T-helper 1 cell treated with Interleukin-12 subunit alpha and Interleukin-12 subunit beta and Interleukin-4 antibody, amounts not matched to agents 30 μg/mL and 1 μg/mL, for 36 hours (primary cell): ENCODE measurements around the gene GRM7.

Experiments
- H3K27ac Mint-ChIP-seq: one replicate; pipeline ENCODE4 v1.8.0; 2021; ENCODE audit warnings: mild to moderate bottlenecking, mixed read lengths
- H3K27me3 Mint-ChIP-seq: one replicate; pipeline ENCODE4 v1.8.0; 2021; ENCODE audit warnings: low read depth, mixed read lengths
- H3K36me3 Mint-ChIP-seq: one replicate; pipeline ENCODE4 v1.8.0; 2021; ENCODE audit warnings: low read depth, mixed read lengths
- H3K4me1 Mint-ChIP-seq: one replicate; pipeline ENCODE4 v1.8.0; 2021; ENCODE audit warnings: low read depth, mixed read lengths
- H3K4me3 Mint-ChIP-seq: one replicate; pipeline ENCODE4 v1.8.0; 2021; ENCODE audit warnings: mild to moderate bottlenecking, moderate library complexity, mixed read lengths
- H3K9me3 Mint-ChIP-seq: one replicate; pipeline ENCODE4 v1.8.0; 2021; ENCODE audit warnings: mixed read lengths

The GRM7 gene

GRCh38 chr3:7381741-7382140 lies 520.8 kb downstream of the GRM7 start:
- H3K9me3 Mint-ChIP-seq, result peaks cover 7% of the 10 kb centered on the region
- no peaks in the 10 kb centered on the region for H3K36me3 Mint-ChIP-seq
- H3K4me3 Mint-ChIP-seq, result no peak overlapping the region
- H3K4me1 Mint-ChIP-seq, result no peaks in the 10 kb centered on the region
- no peaks in the 10 kb centered on the region for H3K27me3 Mint-ChIP-seq
- H3K27ac Mint-ChIP-seq, result no peak overlapping the region

GRCh38 chr3:7382293-7383010 lies 521.5 kb downstream of the GRM7 start:
- peaks cover 3% of the 10 kb centered on the region for H3K9me3 Mint-ChIP-seq
- no peak overlapping the region for H3K27ac Mint-ChIP-seq
- no peaks in the 10 kb centered on the region for H3K27me3 Mint-ChIP-seq
- no peak overlapping the region for H3K4me3 Mint-ChIP-seq
- no peaks in the 10 kb centered on the region for H3K36me3 Mint-ChIP-seq
- no peaks in the 10 kb centered on the region for H3K4me1 Mint-ChIP-seq

- Mint-ChIP-seq H3K4me3 (no peak overlapping the region), H3K27ac (no peak overlapping the region), H3K27me3 (no peaks in the 10 kb centered on the region), H3K9me3 (peaks cover under 1% of the 10 kb centered on the region), H3K4me1 (no peaks in the 10 kb centered on the region), H3K36me3 (no peaks in the 10 kb centered on the region)
Measured at GRCh38 chr3:7385635-7386034, 524.7 kb downstream of the GRM7 start.

GRCh38 chr3:7388026-7388425 lies 527.1 kb downstream of the GRM7 start:
- Mint-ChIP-seq H3K9me3 (peaks cover 5% of the 10 kb centered on the region), H3K27me3 (no peaks in the 10 kb centered on the region), H3K36me3 (no peaks in the 10 kb centered on the region), H3K27ac (no peak overlapping the region), H3K4me3 (no peak overlapping the region), H3K4me1 (no peaks in the 10 kb centered on the region)

GRCh38 chr3:7392206-7392605 lies 531.3 kb downstream of the GRM7 start:
- Mint-ChIP-seq H3K4me3 (no peak overlapping the region), H3K27ac (no peak overlapping the region), H3K36me3 (no peaks in the 10 kb centered on the region)

GRCh38 chr3:7393944-7394605 lies 533.2 kb downstream of the GRM7 start:
- Mint-ChIP-seq H3K27me3 (no peaks in the 10 kb centered on the region), H3K9me3 (peaks cover 7% of the 10 kb centered on the region), H3K4me1 (no peaks in the 10 kb centered on the region), H3K36me3 (no peaks in the 10 kb centered on the region), H3K4me3 (no peak overlapping the region), H3K27ac (no peak overlapping the region)

More at GRCh38 chr3:7392206-7392605, 531.3 kb downstream of the GRM7 start:
- Mint-ChIP-seq H3K9me3 (peaks cover 7% of the 10 kb centered on the region), H3K27me3 (no peaks in the 10 kb centered on the region), H3K4me1 (no peaks in the 10 kb centered on the region)

- Mint-ChIP-seq H3K9me3 (peaks cover 3% of the 10 kb centered on the region), H3K27ac (no peak overlapping the region), H3K4me3 (no peak overlapping the region), H3K36me3 (no peaks in the 10 kb centered on the region), H3K27me3 (no peaks in the 10 kb centered on the region), H3K4me1 (no peaks in the 10 kb centered on the region)
Measured at GRCh38 chr3:7396534-7396933, 535.6 kb downstream of the GRM7 start.

GRCh38 chr3:7397097-7397496 lies 536.2 kb downstream of the GRM7 start:
- no peak overlapping the region for H3K27ac Mint-ChIP-seq

GRCh38 chr3:7400360-7400759 lies 539.4 kb downstream of the GRM7 start:
- H3K27me3 Mint-ChIP-seq, result no peaks in the 10 kb centered on the region

More at GRCh38 chr3:7397097-7397496, 536.2 kb downstream of the GRM7 start:
- Mint-ChIP-seq H3K36me3 (no peaks in the 10 kb centered on the region), H3K4me3 (no peak overlapping the region), H3K9me3 (peaks cover 3% of the 10 kb centered on the region), H3K27me3 (no peaks in the 10 kb centered on the region), H3K4me1 (no peaks in the 10 kb centered on the region)

GRCh38 chr3:7401418-7401817 lies 540.5 kb downstream of the GRM7 start:
- Mint-ChIP-seq H3K27me3 (no peaks in the 10 kb centered on the region), H3K9me3 (no peaks in the 10 kb centered on the region), H3K36me3 (no peaks in the 10 kb centered on the region), H3K4me3 (no peak overlapping the region), H3K27ac (no peak overlapping the region), H3K4me1 (no peaks in the 10 kb centered on the region)

More at GRCh38 chr3:7400360-7400759, 539.4 kb downstream of the GRM7 start:
- no peak overlapping the region for H3K27ac Mint-ChIP-seq
- no peaks in the 10 kb centered on the region for H3K36me3 Mint-ChIP-seq
- no peak overlapping the region for H3K4me3 Mint-ChIP-seq
- H3K4me1 Mint-ChIP-seq, result no peaks in the 10 kb centered on the region
- no peaks in the 10 kb centered on the region for H3K9me3 Mint-ChIP-seq

- H3K27me3 Mint-ChIP-seq, result no peaks in the 10 kb centered on the region
- no peaks in the 10 kb centered on the region for H3K4me1 Mint-ChIP-seq
- no peak overlapping the region for H3K27ac Mint-ChIP-seq
- no peaks in the 10 kb centered on the region for H3K36me3 Mint-ChIP-seq
- no peaks in the 10 kb centered on the region for H3K9me3 Mint-ChIP-seq
- no peak overlapping the region for H3K4me3 Mint-ChIP-seq
Measured at GRCh38 chr3:7407107-7407506, 546.2 kb downstream of the GRM7 start.

- no peak overlapping the region for H3K27ac Mint-ChIP-seq
- no peaks in the 10 kb centered on the region for H3K27me3 Mint-ChIP-seq
- H3K9me3 Mint-ChIP-seq, result no peaks in the 10 kb centered on the region
- H3K36me3 Mint-ChIP-seq, result no peaks in the 10 kb centered on the region
- H3K4me3 Mint-ChIP-seq, result no peak overlapping the region
- H3K4me1 Mint-ChIP-seq, result no peaks in the 10 kb centered on the region
Measured at GRCh38 chr3:7410782-7411181, 549.9 kb downstream of the GRM7 start.

GRCh38 chr3:7421065-7421464 lies 560.1 kb downstream of the GRM7 start:
- Mint-ChIP-seq H3K4me1 (no peaks in the 10 kb centered on the region), H3K36me3 (no peaks in the 10 kb centered on the region), H3K4me3 (no peak overlapping the region), H3K27ac (no peak overlapping the region), H3K9me3 (peaks cover 3% of the 10 kb centered on the region), H3K27me3 (no peaks in the 10 kb centered on the region)

GRCh38 chr3:7423036-7423435 lies 562.1 kb downstream of the GRM7 start:
- Mint-ChIP-seq H3K4me3 (no peak overlapping the region), H3K27me3 (no peaks in the 10 kb centered on the region), H3K27ac (no peak overlapping the region), H3K4me1 (no peaks in the 10 kb centered on the region), H3K36me3 (no peaks in the 10 kb centered on the region), H3K9me3 (peaks cover 4% of the 10 kb centered on the region)

- no peaks in the 10 kb centered on the region for H3K4me1 Mint-ChIP-seq
- no peaks in the 10 kb centered on the region for H3K36me3 Mint-ChIP-seq
- H3K27me3 Mint-ChIP-seq, result no peaks in the 10 kb centered on the region
- no peak overlapping the region for H3K27ac Mint-ChIP-seq
- peaks cover 5% of the 10 kb centered on the region for H3K9me3 Mint-ChIP-seq
- no peak overlapping the region for H3K4me3 Mint-ChIP-seq
Measured at GRCh38 chr3:7423995-7424394, 563.1 kb downstream of the GRM7 start.
